Measurements from ENCODE around the gene ATP2B3.

DNA sequence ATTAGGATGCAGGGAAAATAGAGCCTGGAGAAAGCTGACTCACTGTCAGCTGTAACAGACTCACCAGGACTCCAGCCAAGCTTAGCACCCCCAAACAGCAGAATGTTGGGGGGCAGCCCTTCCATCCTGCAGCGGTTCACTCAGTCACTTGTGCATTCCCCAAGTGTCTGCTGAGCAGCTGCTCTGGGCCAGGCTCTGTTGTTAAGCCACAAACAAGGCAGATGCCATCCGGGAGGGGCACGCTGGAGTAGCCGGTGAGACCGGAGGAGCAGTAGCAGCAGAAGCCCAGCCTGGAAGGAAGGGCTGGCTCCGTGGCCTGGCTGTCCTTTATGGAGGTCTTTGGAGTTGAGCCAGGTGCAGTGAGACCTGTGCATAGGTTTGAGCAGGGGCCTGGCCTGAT, 59.5 kb downstream of the ATP2B3 start:
- TF ChIP-seq, protein P1, sequence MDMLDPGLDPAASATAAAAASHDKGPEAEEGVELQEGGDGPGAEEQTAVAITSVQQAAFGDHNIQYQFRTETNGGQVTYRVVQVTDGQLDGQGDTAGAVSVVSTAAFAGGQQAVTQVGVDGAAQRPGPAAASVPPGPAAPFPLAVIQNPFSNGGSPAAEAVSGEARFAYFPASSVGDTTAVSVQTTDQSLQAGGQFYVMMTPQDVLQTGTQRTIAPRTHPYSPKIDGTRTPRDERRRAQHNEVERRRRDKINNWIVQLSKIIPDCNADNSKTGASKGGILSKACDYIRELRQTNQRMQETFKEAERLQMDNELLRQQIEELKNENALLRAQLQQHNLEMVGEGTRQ (IDR thresholded peaks at IDR 0.05; ENCODE audit: low read depth, low read length), result no peak
- TF ChIP-seq, protein P2, sequence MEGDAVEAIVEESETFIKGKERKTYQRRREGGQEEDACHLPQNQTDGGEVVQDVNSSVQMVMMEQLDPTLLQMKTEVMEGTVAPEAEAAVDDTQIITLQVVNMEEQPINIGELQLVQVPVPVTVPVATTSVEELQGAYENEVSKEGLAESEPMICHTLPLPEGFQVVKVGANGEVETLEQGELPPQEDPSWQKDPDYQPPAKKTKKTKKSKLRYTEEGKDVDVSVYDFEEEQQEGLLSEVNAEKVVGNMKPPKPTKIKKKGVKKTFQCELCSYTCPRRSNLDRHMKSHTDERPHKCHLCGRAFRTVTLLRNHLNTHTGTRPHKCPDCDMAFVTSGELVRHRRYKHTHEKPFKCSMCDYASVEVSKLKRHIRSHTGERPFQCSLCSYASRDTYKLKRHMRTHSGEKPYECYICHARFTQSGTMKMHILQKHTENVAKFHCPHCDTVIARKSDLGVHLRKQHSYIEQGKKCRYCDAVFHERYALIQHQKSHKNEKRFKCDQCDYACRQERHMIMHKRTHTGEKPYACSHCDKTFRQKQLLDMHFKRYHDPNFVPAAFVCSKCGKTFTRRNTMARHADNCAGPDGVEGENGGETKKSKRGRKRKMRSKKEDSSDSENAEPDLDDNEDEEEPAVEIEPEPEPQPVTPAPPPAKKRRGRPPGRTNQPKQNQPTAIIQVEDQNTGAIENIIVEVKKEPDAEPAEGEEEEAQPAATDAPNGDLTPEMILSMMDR (conservative IDR thresholded peaks at IDR 0.05; ENCODE audit: low read depth, low read length), result no peak
